Gastrocnemius medialis (tissue), 4 donors: Measurements from ENCODE around the gene GRIK4.

ENCODE experiments used
- CTCF ChIP-seq, 5 experiments: fragments of 450-650 bp in 3 of 5; fragments of 200-600 bp in 2 of 5; sonication (generic) in 2 of 5; IDR thresholded peaks in 4 of 5; conservative IDR thresholded peaks in 1 of 5; 1 replicate in 4 of 5; 2 replicates in 1 of 5; pipeline ENCODE4 v1.5.1; 2016 to 2019; ENCODE audit warnings: antibody characterized with exemption in 5 of 5, mild to moderate bottlenecking in 3 of 5, moderate library complexity in 3 of 5
- POLR2A ChIP-seq, 2 donors: fragments of 450-650 bp; IDR thresholded peaks; one replicate each; pipeline ENCODE4 v1.6.1; 2017; ENCODE audit warnings: antibody characterized with exemption in 2 of 2, mild to moderate bottlenecking in 2 of 2, moderate library complexity in 2 of 2

GRCh38 chr11:120840661-120841060, 329.1 kb downstream of the GRIK4 start:
- TF ChIP-seq CTCF (IDR thresholded peaks at IDR 0.05 in 4 of 5, conservative IDR thresholded peaks at IDR 0.05 in 1 of 5), result no peak
- no peak for TF ChIP-seq POLR2A (IDR thresholded peaks at IDR 0.05)
